CD4-positive, CD25-positive, alpha-beta regulatory T cell (primary cell): Measurements from ENCODE around the gene KDM4B. TPM values are rescaled to one million over a fixed set of nuclear protein-coding genes. Genes with fewer than 3 reads are reported as not detected.

ENCODE experiments used
- ATAC-seq, 2 donors: fragments of 150-1000 bp; cut with Tn5 transposase; one replicate each; pipeline ENCODE4 v1.10.0; 2021; ENCODE audit warnings: low read depth in 2 of 2, moderate number of reproducible peaks in 2 of 2, moderate library complexity in 1 of 2
- DNase-seq, 3 donors: peaks; one replicate each; pipeline versions ENCODE4 v3.0.0 to v3.0.0-alpha.2; 2012 to 2022; ENCODE audit warnings: mixed read lengths in 1 of 3
- H3K27ac ChIP-seq: one replicate; pipeline ENCODE4 v1.7.0; 2013; ENCODE audit warnings: mild to moderate bottlenecking, low read length; ENCODE audit not compliant: insufficient read depth, poor library complexity, severe bottlenecking
- H3K27me3 ChIP-seq: one replicate; pipeline ENCODE4 v1.7.0; 2013; ENCODE audit warnings: low read length; ENCODE audit not compliant: control insufficient read depth, insufficient read depth
- H3K36me3 ChIP-seq: one replicate; pipeline ENCODE4 v1.7.0; 2013; ENCODE audit warnings: mild to moderate bottlenecking, low read length, moderate library complexity; ENCODE audit not compliant: control insufficient read depth, insufficient read depth
- H3K4me1 ChIP-seq: 2 replicates; pipeline ENCODE4 v1.7.0; 2013; ENCODE audit warnings: mild to moderate bottlenecking, low read length; ENCODE audit not compliant: insufficient read depth, control insufficient read depth, poor library complexity, severe bottlenecking
- H3K4me3 ChIP-seq: one replicate; pipeline ENCODE4 v1.7.0; 2013; ENCODE audit warnings: low read depth, mild to moderate bottlenecking, low read length, moderate library complexity
- H3K9me3 ChIP-seq, 2 experiments: 1 replicate in 1 of 2; 2 replicates in 1 of 2; pipeline ENCODE4 v1.7.0; 2013; ENCODE audit warnings: low read length in 2 of 2, mild to moderate bottlenecking in 1 of 2, moderate library complexity in 1 of 2; ENCODE audit not compliant: control insufficient read depth in 2 of 2
- H3K27ac Mint-ChIP-seq, 3 donors: one replicate each; pipeline ENCODE4 v1.8.0; 2020 to 2022; ENCODE audit warnings: mild to moderate bottlenecking in 3 of 3, mixed read lengths in 3 of 3, moderate library complexity in 2 of 3
- H3K27me3 Mint-ChIP-seq: one replicate; pipeline ENCODE4 v1.8.0; 2022; ENCODE audit warnings: mild to moderate bottlenecking, mixed read lengths
- H3K36me3 Mint-ChIP-seq: one replicate; pipeline ENCODE4 v1.8.0; 2020; ENCODE audit warnings: mixed read lengths
- H3K4me1 Mint-ChIP-seq, 4 donors: one replicate each; pipeline ENCODE4 v1.8.0; 2020 to 2022; ENCODE audit warnings: mixed read lengths in 4 of 4, mild to moderate bottlenecking in 1 of 4
- H3K4me3 Mint-ChIP-seq, 4 donors: one replicate each; pipeline ENCODE4 v1.8.0; 2020 to 2022; ENCODE audit warnings: mild to moderate bottlenecking in 4 of 4, mixed read lengths in 4 of 4, moderate library complexity in 3 of 4
- H3K9me3 Mint-ChIP-seq, 7 donors: one replicate each; pipeline ENCODE4 v1.8.0; 2020 to 2022; ENCODE audit warnings: mixed read lengths in 7 of 7, mild to moderate bottlenecking in 3 of 7, moderate library complexity in 2 of 7
- polyA plus RNA-seq, 4 donors: library from polyadenylated mRNA; unstranded; fragments of 300-500 nt; fragmentation: Illumina TruSeq; gene quantifications; one replicate each; pipeline ENCODE4 v1.2.3, GENCODE V29; 2021
- total RNA-seq: library from RNA; stranded (reverse); gene quantifications from one replicate; pipeline ENCODE4 v1.2.3, GENCODE V29; 2022

Gene KDM4B
- total and polyA plus RNA-seq, 5 donors from 2014 or later: 6.3 to 70.0 (median 8.6) TPM

- H3K4me1 ChIP-seq: no peaks in the 10 kb centered on the region
- peak overlapping the region in 1 of 3 donors; percentile 48 for H3K27ac Mint-ChIP-seq
- no peak overlapping the region for H3K4me3 ChIP-seq
- H3K4me3 Mint-ChIP-seq: no peak overlapping the region
- DNase-seq (no peak), ATAC-seq (no peak)
- H3K27me3 Mint-ChIP-seq: no peaks in the 10 kb centered on the region
- peaks cover 11% of the 10 kb centered on the region for H3K36me3 ChIP-seq
- no peaks in the 10 kb centered on the region for H3K4me1 Mint-ChIP-seq
- no peaks in the 10 kb centered on the region for H3K27me3 ChIP-seq
- no peaks in the 10 kb centered on the region for H3K9me3 ChIP-seq
- H3K9me3 Mint-ChIP-seq: no peaks in the 10 kb centered on the region
- no peak overlapping the region for H3K27ac ChIP-seq
- H3K36me3 Mint-ChIP-seq: peaks cover 11% of the 10 kb centered on the region
These were observed 123.0 kb downstream of the KDM4B start for GRCh38 chr19:5091684-5092480.

GRCh38 chr19:5092481-5092843, 123.5 kb downstream of the KDM4B start:
- H3K27ac Mint-ChIP-seq: no peak overlapping the region
- Histone ChIP-seq H3K27me3 (no peaks in the 10 kb centered on the region), H3K4me1 (no peaks in the 10 kb centered on the region), H3K36me3 (peaks cover 10% of the 10 kb centered on the region), H3K4me3 (no peak overlapping the region), H3K9me3 (no peaks in the 10 kb centered on the region), H3K27ac (no peak overlapping the region)
- H3K27me3 Mint-ChIP-seq: no peaks in the 10 kb centered on the region
- no peak overlapping the region for H3K4me3 Mint-ChIP-seq
- DNase-seq: no peak
- peaks cover 16% of the 10 kb centered on the region for H3K36me3 Mint-ChIP-seq
- no peak for ATAC-seq
- H3K4me1 Mint-ChIP-seq: no peaks in the 10 kb centered on the region
- H3K9me3 Mint-ChIP-seq: peaks cover 0 to 2% (median 0%) of the 10 kb centered on the region in 7 donors

- DNase-seq: no peak
- peaks cover 6% of the 10 kb centered on the region for H3K36me3 ChIP-seq
- H3K27ac ChIP-seq: no peak overlapping the region
- peaks cover 2 to 3% of the 10 kb centered on the region in 2 experiments for H3K9me3 ChIP-seq
- Mint-ChIP-seq H3K27ac (peak overlapping the region in 1 of 3 donors; percentile 79), H3K4me3 (no peak overlapping the region), H3K27me3 (no peaks in the 10 kb centered on the region), H3K4me1 (no peaks in the 10 kb centered on the region), H3K36me3 (peaks cover 17% of the 10 kb centered on the region), H3K9me3 (peaks cover 0 to 3% (median 0%) of the 10 kb centered on the region in 7 donors)
- H3K4me3 ChIP-seq: no peak overlapping the region
- no peak for ATAC-seq
- no peaks in the 10 kb centered on the region for H3K4me1 ChIP-seq
- no peaks in the 10 kb centered on the region for H3K27me3 ChIP-seq
These were observed 124.5 kb downstream of the KDM4B start for GRCh38 chr19:5093297-5093928.

- Mint-ChIP-seq H3K27me3 (no peaks in the 10 kb centered on the region), H3K36me3 (peaks cover 20% of the 10 kb centered on the region), H3K4me1 (no peaks in the 10 kb centered on the region), H3K9me3 (peaks cover 0 to 10% (median 0%) of the 10 kb centered on the region in 7 donors), H3K27ac (no peak overlapping the region), H3K4me3 (no peak overlapping the region)
- H3K27me3 ChIP-seq: no peaks in the 10 kb centered on the region
- no peak overlapping the region for H3K27ac ChIP-seq
- H3K36me3 ChIP-seq: peaks cover under 1% of the 10 kb centered on the region
- DNase-seq: no peak
- peaks cover 9 to 10% of the 10 kb centered on the region in 2 experiments for H3K9me3 ChIP-seq
- no peak overlapping the region for H3K4me3 ChIP-seq
- H3K4me1 ChIP-seq: no peaks in the 10 kb centered on the region
- no peak for ATAC-seq
These were observed 125.2 kb downstream of the KDM4B start for GRCh38 chr19:5093948-5094718.

GRCh38 chr19:5094768-5095567, 126.1 kb downstream of the KDM4B start:
- peaks cover 0 to 17% (median under 1%) of the 10 kb centered on the region in 7 donors for H3K9me3 Mint-ChIP-seq
- DNase-seq (no peak), ATAC-seq (no peak)
- no peak overlapping the region for H3K27ac ChIP-seq
- H3K36me3 Mint-ChIP-seq: peaks cover 21% of the 10 kb centered on the region
- no peaks in the 10 kb centered on the region for H3K4me1 Mint-ChIP-seq
- no peak overlapping the region for H3K27ac Mint-ChIP-seq
- H3K4me1 ChIP-seq: no peaks in the 10 kb centered on the region
- no peaks in the 10 kb centered on the region for H3K27me3 Mint-ChIP-seq
- H3K4me3 ChIP-seq: no peak overlapping the region
- peaks cover 7% of the 10 kb centered on the region for H3K36me3 ChIP-seq
- H3K9me3 ChIP-seq: peaks cover 17 to 18% of the 10 kb centered on the region in 2 experiments
- no peak overlapping the region for H3K4me3 Mint-ChIP-seq
- no peaks in the 10 kb centered on the region for H3K27me3 ChIP-seq

GRCh38 chr19:5095568-5095850, 126.6 kb downstream of the KDM4B start:
- no peak overlapping the region for H3K27ac Mint-ChIP-seq
- no peaks in the 10 kb centered on the region for H3K27me3 ChIP-seq
- H3K4me1 ChIP-seq: no peaks in the 10 kb centered on the region
- H3K36me3 ChIP-seq: peaks cover 7% of the 10 kb centered on the region
- H3K4me1 Mint-ChIP-seq: no peaks in the 10 kb centered on the region
- H3K27ac ChIP-seq: no peak overlapping the region
- peaks cover 19 to 20% of the 10 kb centered on the region in 2 experiments for H3K9me3 ChIP-seq
- no peak overlapping the region for H3K4me3 ChIP-seq
- no peak overlapping the region for H3K4me3 Mint-ChIP-seq
- DNase-seq: no peak
- H3K36me3 Mint-ChIP-seq: peaks cover 26% of the 10 kb centered on the region
- no peaks in the 10 kb centered on the region for H3K27me3 Mint-ChIP-seq
- peaks cover 0 to 21% (median 6%) of the 10 kb centered on the region in 7 donors for H3K9me3 Mint-ChIP-seq
- ATAC-seq: no peak

- H3K9me3 ChIP-seq: peaks cover 19 to 20% of the 10 kb centered on the region in 2 experiments
- Mint-ChIP-seq H3K4me3 (no peak overlapping the region), H3K4me1 (peaks cover 0 to 2% (median 0%) of the 10 kb centered on the region in 4 donors), H3K9me3 (peaks cover 0 to 21% (median 6%) of the 10 kb centered on the region in 7 donors), H3K27me3 (no peaks in the 10 kb centered on the region), H3K36me3 (peaks cover 30% of the 10 kb centered on the region), H3K27ac (peak overlapping the region in 1 of 3 donors; percentile 33)
- H3K4me3 ChIP-seq: no peak overlapping the region
- no peaks in the 10 kb centered on the region for H3K27me3 ChIP-seq
- H3K27ac ChIP-seq: no peak overlapping the region
- H3K4me1 ChIP-seq: no peaks in the 10 kb centered on the region
- ATAC-seq (no peak), DNase-seq (no peak)
- H3K36me3 ChIP-seq: peaks cover 7% of the 10 kb centered on the region
These were observed 127.6 kb downstream of the KDM4B start for GRCh38 chr19:5096536-5096935.
